Ishikawa (cell line): ENCODE measurements around the gene OCIAD2.

Source experiments
- CREB1 ChIP-seq: IDR thresholded peaks from 2 replicates; pipeline ENCODE4 v1.6.1; 2012; ENCODE audit warnings: low read depth
- TAF1 ChIP-seq: IDR thresholded peaks from 2 replicates; pipeline ENCODE4 v1.6.1; 2012; ENCODE audit warnings: low read depth, mild to moderate bottlenecking

GRCh38 chr4:48937033-48937432 lies 30.5 kb upstream of the OCIAD2 start:
- no peak for TF ChIP-seq CREB1
- no peak for TF ChIP-seq TAF1
